Transverse colon (tissue), 4 donors: ENCODE data around the gene GRAP. TPM values are rescaled to one million over a fixed set of nuclear protein-coding genes. Genes with fewer than 3 reads are reported as not detected.

Experiments
- DNase-seq: peaks from one replicate; pipeline ENCODE4 v3.0.0-alpha.2; 2019
- H3K27ac ChIP-seq, 4 donors: fragments of 200-600 bp; sonication (generic); 2 replicates each; pipeline ENCODE4 v1.5.1; 2016 to 2018; ENCODE audit warnings: inconsistent platforms in 4 of 4
- H3K27me3 ChIP-seq: fragments of 200-600 bp; sonication (generic); 2 replicates; pipeline ENCODE4 v1.5.1; 2017; ENCODE audit warnings: inconsistent platforms
- H3K36me3 ChIP-seq, 4 donors: fragments of 200-600 bp; sonication (generic); 2 replicates each; pipeline ENCODE4 v1.5.1; 2017 to 2019; ENCODE audit warnings: inconsistent platforms in 4 of 4
- H3K4me1 ChIP-seq, 4 donors: fragments of 200-600 bp; sonication (generic); 2 replicates each; pipeline ENCODE4 v1.5.1; 2017 to 2020; ENCODE audit warnings: inconsistent platforms in 4 of 4
- H3K4me3 ChIP-seq, 4 donors: fragments of 200-600 bp; sonication (generic); 1 replicate in 1 of 4; 2 replicates in 3 of 4; pipeline versions ENCODE4 v1.5.1 to v1.6.1; 2017 to 2019; ENCODE audit warnings: inconsistent platforms in 4 of 4
- H3K9me3 ChIP-seq, 2 donors: fragments of 200-600 bp; sonication (generic); 2 replicates each; pipeline ENCODE4 v1.5.1; 2017 to 2019; ENCODE audit warnings: inconsistent platforms in 2 of 2
- CTCF ChIP-seq, 5 experiments: fragments of 200-600 bp in 3 of 5; fragments of 450-650 bp in 2 of 5; sonication (generic) in 3 of 5; IDR thresholded peaks; 1 replicate in 2 of 5; 2 replicates in 3 of 5; pipeline ENCODE4 v1.5.1; 2016 to 2017; ENCODE audit warnings: antibody characterized with exemption in 5 of 5, inconsistent platforms in 3 of 5, mild to moderate bottlenecking in 2 of 5, moderate library complexity in 1 of 5
- EP300 ChIP-seq: sonication (generic); formaldehyde crosslinking; IDR thresholded peaks from one replicate; pipeline ENCODE4 v1.6.1; 2017; ENCODE audit warnings: antibody characterized with exemption, low read depth
- POLR2A ChIP-seq: fragments of 450-650 bp; IDR thresholded peaks from one replicate; pipeline ENCODE4 v1.6.1; 2016; ENCODE audit warnings: antibody characterized with exemption, mild to moderate bottlenecking, moderate library complexity
- POLR2AphosphoS5 ChIP-seq, 3 donors: sonication (generic); formaldehyde crosslinking; IDR thresholded peaks; one replicate each; pipeline ENCODE4 v1.6.1; 2016; ENCODE audit warnings: antibody characterized with exemption in 3 of 3
- WGBS, 2 donors: methylation state at CpG; one replicate each; pipeline ENCODE4 v1.1.5; 2018; ENCODE audit warnings: low coverage in 1 of 2; 5-methylcytosine and 5-hydroxymethylcytosine counted together
- in situ Hi-C, 4 donors: fragments of 200-750 bp; cut with MboI; loops; one replicate each; pipeline versions ENCODE4 v1.15.0 to v1.15.1; 2017; ENCODE audit warnings: low sequenced_read_pairs in 3 of 4, low pct_ligation_motif_present in 1 of 4, low pct_unique_long_range_greater_than_20kb in 1 of 4
- intact Hi-C: fragments of 100-400 bp; cut with DNase I; formaldehyde crosslinking; loops from one replicate; pipeline ENCODE4 v1.15.1; 2023; ENCODE audit warnings: low total_unique reads
- total RNA-seq, 4 donors: library from RNA; depleted of rRNA; stranded (reverse); fragments of >200 nt; gene quantifications; one replicate each; pipeline ENCODE4 v1.1.0, GENCODE V29; 2016

The GRAP gene
- total RNA-seq, 4 donors from 2014 or later = 1.6 to 20.2 (median 5.5) TPM

- TF ChIP-seq CTCF (IDR thresholded peaks at IDR 0.05) (no peak), POLR2AphosphoS5 (IDR thresholded peaks at IDR 0.05) (no peak), EP300 (no peak)
- H3K4me1 ChIP-seq = peaks cover 0 to 11% (median 6%) of the 10 kb centered on the region in 4 donors
- WGBS, 2 donors = 87% methylated on average over 6 of the region's 6 CpGs; no CpG with 5 or more reads in 1 of the 2 donors
- H3K4me3 ChIP-seq = no peak overlapping the region
- no peaks in the 10 kb centered on the region for H3K36me3 ChIP-seq
- no peak for DNase-seq
- no peaks in the 10 kb centered on the region for H3K9me3 ChIP-seq
- no peak overlapping the region for H3K27ac ChIP-seq
- no peaks in the 10 kb centered on the region for H3K27me3 ChIP-seq
- intact Hi-C loops = no loop called here
- in situ Hi-C loops = no loop called here
These were observed 28.2 kb downstream of the GRAP start for GRCh38 chr17:19018600-19018950.

GRCh38 chr17:19017804-19018599 is 28.8 kb downstream of the GRAP start:
- Histone ChIP-seq H3K27me3 (no peaks in the 10 kb centered on the region), H3K27ac (no peak overlapping the region), H3K4me3 (no peak overlapping the region), H3K9me3 (no peaks in the 10 kb centered on the region), H3K4me1 (peaks cover 0 to 11% (median 6%) of the 10 kb centered on the region in 4 donors), H3K36me3 (no peaks in the 10 kb centered on the region)
- in situ Hi-C loops = no loop called here
- intact Hi-C loops = no loop called here
- TF ChIP-seq EP300 (no peak), CTCF (IDR thresholded peaks at IDR 0.05) (no peak), POLR2AphosphoS5 (IDR thresholded peaks at IDR 0.05) (no peak), POLR2A (no peak)
- DNase-seq = peak; percentile 35
- 70% methylated on average over 16 of the region's 16 CpGs; no CpG with 5 or more reads in 1 of the 2 donors for WGBS, 2 donors

DNA sequence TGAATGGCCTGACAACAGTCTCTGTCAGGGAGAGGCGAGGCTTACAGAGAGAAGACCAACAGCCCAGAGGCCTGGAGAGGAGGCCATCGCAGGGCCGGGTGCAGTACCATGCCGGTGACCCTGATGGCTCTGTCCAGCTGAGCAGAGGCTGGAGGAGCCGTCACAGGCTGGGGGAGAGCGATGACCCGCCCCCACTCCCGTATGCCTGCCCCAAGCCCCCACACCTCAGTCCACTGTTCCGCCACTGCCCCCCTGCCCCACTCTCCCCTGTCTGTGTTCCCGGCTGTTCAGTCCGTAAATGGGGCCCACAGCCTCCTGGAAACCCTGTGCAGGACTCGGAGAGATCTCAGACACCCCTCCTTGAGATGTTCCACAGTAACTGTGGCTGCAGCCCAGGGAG is 29.4 kb downstream of the GRAP start:
- WGBS, 2 donors = 78% methylated on average over 12 of the region's 12 CpGs; no CpG with 5 or more reads in 1 of the 2 donors

GRCh38 chr17:19016881-19017280 is 29.9 kb downstream of the GRAP start:
- Histone ChIP-seq H3K27me3 (no peaks in the 10 kb centered on the region), H3K27ac (no peak overlapping the region), H3K9me3 (no peaks in the 10 kb centered on the region), H3K36me3 (no peaks in the 10 kb centered on the region), H3K4me1 (peaks cover 2 to 13% (median 12%) of the 10 kb centered on the region in 4 donors), H3K4me3 (no peak overlapping the region)
- in situ Hi-C loops = no loop called here
- intact Hi-C loops = no loop called here
- TF ChIP-seq CTCF (IDR thresholded peaks at IDR 0.05) (no peak), EP300 (no peak), POLR2AphosphoS5 (IDR thresholded peaks at IDR 0.05) (no peak), POLR2A (no peak)
- WGBS, 2 donors = 82% methylated on average over 7 of the region's 7 CpGs; no CpG with 5 or more reads in 1 of the 2 donors
- no peak for DNase-seq

More for the DNA sequence above, 29.4 kb downstream of the GRAP start:
- Histone ChIP-seq H3K36me3 (no peaks in the 10 kb centered on the region), H3K4me1 (peaks cover 0 to 11% (median 7%) of the 10 kb centered on the region in 4 donors), H3K27ac (no peak overlapping the region), H3K4me3 (no peak overlapping the region), H3K27me3 (no peaks in the 10 kb centered on the region), H3K9me3 (no peaks in the 10 kb centered on the region)
- in situ Hi-C loops = no loop called here
- no peak for TF ChIP-seq EP300
- no peak for TF ChIP-seq POLR2AphosphoS5 (IDR thresholded peaks at IDR 0.05)
- no peak for TF ChIP-seq CTCF (IDR thresholded peaks at IDR 0.05)
- TF ChIP-seq POLR2A = no peak
- no peak for DNase-seq
- intact Hi-C loops = no loop called here
